PC-9 (cell line): Measurements from ENCODE around the gene PPP1CC. TPM values are rescaled to one million over a fixed set of nuclear protein-coding genes. Genes with fewer than 3 reads are reported as not detected.

Experiments
- BruUV-seq: library from RNA; stranded (reverse); fragments of 400-500 nt; replicated peaks from 2 replicates; lab custom pipeline; 2021; lab: Mats Ljungman, UMichigan
- CTCF ChIA-PET: fragments of 300-600 bp; sonication (Branson Sonifier 250); formaldehyde crosslinking; loops from one replicate; lab custom pipeline; 2022; ENCODE audit warnings: antibody characterized with exemption; lab: Charles Lee
- POLR2A ChIA-PET: fragments of 300-600 bp; sonication (Branson Sonifier 250); formaldehyde crosslinking; loops from one replicate; lab custom pipeline; 2022; ENCODE audit warnings: antibody characterized with exemption; ENCODE audit not compliant: unreplicated experiment; lab: Charles Lee
- DNase-seq, 2 experiments: peaks; one replicate each; pipeline versions ENCODE4 v3.0.0 to v3.0.0-alpha.2; 2015 to 2022; ENCODE audit warnings: mixed read lengths in 1 of 2
- H2AFZ ChIP-seq: fragments of 200-600 bp; sonication (generic); 2 replicates; pipeline ENCODE4 v1.8.1; 2017; ENCODE audit warnings: antibody characterized with exemption
- H3F3A ChIP-seq: fragments of 200-600 bp; sonication (generic); 2 replicates; pipeline ENCODE4 v1.8.1; 2017; ENCODE audit warnings: antibody characterized with exemption, mild to moderate bottlenecking, low read depth; ENCODE audit not compliant: insufficient read depth
- H3K27ac ChIP-seq: fragments of 200-600 bp; sonication (generic); 2 replicates; pipeline ENCODE4 v1.6.1; 2016; ENCODE audit warnings: mixed run types
- H3K27me3 ChIP-seq: fragments of 200-600 bp; sonication (generic); 2 replicates; pipeline ENCODE4 v1.6.1; 2016; ENCODE audit warnings: low read depth, mixed run types; ENCODE audit not compliant: insufficient read depth
- H3K36me3 ChIP-seq: fragments of 200-600 bp; sonication (generic); 2 replicates; pipeline ENCODE4 v1.6.1; 2016; ENCODE audit warnings: low read depth, mixed run types
- H3K4me1 ChIP-seq: fragments of 200-600 bp; sonication (generic); replicated peaks from 2 replicates; pipeline ENCODE4 v1.6.1; 2016; ENCODE audit warnings: mixed run types; ENCODE audit not compliant: insufficient read depth
- H3K4me2 ChIP-seq: fragments of 200-600 bp; sonication (generic); 2 replicates; pipeline ENCODE4 v1.6.1; 2017; ENCODE audit warnings: mixed run types
- H3K4me3 ChIP-seq: fragments of 200-600 bp; sonication (generic); 2 replicates; pipeline ENCODE4 v1.6.1; 2016; ENCODE audit warnings: mixed run types
- H3K79me2 ChIP-seq: fragments of 200-600 bp; sonication (generic); 2 replicates; pipeline ENCODE4 v1.6.1; 2017; ENCODE audit warnings: low read depth, mixed run types
- H3K9me2 ChIP-seq: fragments of 200-600 bp; sonication (generic); 2 replicates; pipeline ENCODE4 v1.8.1; 2017; ENCODE audit warnings: mild to moderate bottlenecking; ENCODE audit not compliant: insufficient read depth
- H3K9me3 ChIP-seq: fragments of 200-600 bp; sonication (generic); 2 replicates; pipeline ENCODE4 v1.8.1; 2016; ENCODE audit warnings: low read depth; ENCODE audit not compliant: insufficient read depth
- H4K20me1 ChIP-seq: fragments of 200-600 bp; sonication (generic); 2 replicates; pipeline ENCODE4 v1.8.1; 2017; ENCODE audit not compliant: insufficient read depth
- CTCF ChIP-seq: fragments of 200-600 bp; sonication (generic); conservative IDR thresholded peaks from 2 replicates; pipeline ENCODE4 v1.6.1; 2017; ENCODE audit warnings: mixed run types, antibody characterized with exemption, mild to moderate bottlenecking, moderate library complexity
- EZH2 ChIP-seq: fragments of 200-600 bp; sonication (generic); IDR thresholded peaks from 2 replicates; pipeline ENCODE4 v1.8.0; 2017; ENCODE audit warnings: antibody characterized with exemption, low read depth
- intact Hi-C: fragments of 100-400 bp; cut with micrococcal nuclease; formaldehyde crosslinking; loops from one replicate; pipeline ENCODE4 v1.10.0; 2022; ENCODE audit not compliant: unreplicated experiment
- total RNA-seq: library from RNA; stranded (reverse); gene quantifications from 2 replicates; pipeline ENCODE4 v1.2.3, GENCODE V29; 2021

Gene PPP1CC
- total RNA-seq, 1 experiment from 2014 or later, result 170 TPM

GRCh38 chr12:110776410-110776809 lies 33.7 kb upstream of the PPP1CC start:
- ChIA-PET CTCF (no interaction called here), POLR2A (interaction anchor here (0.7 kb wide), 1 partner anchor 95 kb away, joined by 9 read pairs; no protein-coding TSS in a partner anchor)
- no TSS peak for BruUV-seq
- H3K9me3 ChIP-seq, result no peaks in the 10 kb centered on the region
- no peaks in the 10 kb centered on the region for H3K36me3 ChIP-seq
- no peaks in the 10 kb centered on the region; the same call in 1 of the 2 replicates for H3F3A ChIP-seq
- no peak for DNase-seq
- H3K4me2 ChIP-seq, result no peak overlapping the region
- intact Hi-C loops, result no loop called here
- no peaks in the 10 kb centered on the region for H4K20me1 ChIP-seq
- H3K4me3 ChIP-seq, result no peak overlapping the region
- H3K4me1 ChIP-seq, result no peaks in the 10 kb centered on the region
- no peaks in the 10 kb centered on the region for H3K27me3 ChIP-seq
- H3K27ac ChIP-seq, result no peak overlapping the region
- TF ChIP-seq EZH2, result no peak
- no peaks in the 10 kb centered on the region for H3K9me2 ChIP-seq
- H3K79me2 ChIP-seq, result no peaks in the 10 kb centered on the region
- H2AFZ ChIP-seq, result no peak overlapping the region

- H3K79me2 ChIP-seq, result no peaks in the 10 kb centered on the region
- ChIA-PET CTCF (no interaction called here), POLR2A (interaction anchor here (0.6 to 0.7 kb wide), 2 partner anchors 28 to 95 kb away, joined by 5 to 9 read pairs; no protein-coding TSS in a partner anchor)
- H3K36me3 ChIP-seq, result no peaks in the 10 kb centered on the region
- H3K4me1 ChIP-seq, result no peaks in the 10 kb centered on the region
- no peak overlapping the region for H3K4me3 ChIP-seq
- no peaks in the 10 kb centered on the region for H4K20me1 ChIP-seq
- no peak overlapping the region for H3K27ac ChIP-seq
- intact Hi-C loops, result no loop called here
- no peaks in the 10 kb centered on the region for H3K27me3 ChIP-seq
- no peak for DNase-seq
- H3K4me2 ChIP-seq, result no peak overlapping the region
- no peak for TF ChIP-seq CTCF
- TF ChIP-seq EZH2, result no peak
- H3K9me2 ChIP-seq, result no peaks in the 10 kb centered on the region
- BruUV-seq, result no TSS peak
- H2AFZ ChIP-seq, result no peak overlapping the region
- no peaks in the 10 kb centered on the region for H3K9me3 ChIP-seq
- H3F3A ChIP-seq, result no peaks in the 10 kb centered on the region; the same call in 1 of the 2 replicates
Measured at GRCh38 chr12:110775997-110776396, 33.3 kb upstream of the PPP1CC start.

DNA sequence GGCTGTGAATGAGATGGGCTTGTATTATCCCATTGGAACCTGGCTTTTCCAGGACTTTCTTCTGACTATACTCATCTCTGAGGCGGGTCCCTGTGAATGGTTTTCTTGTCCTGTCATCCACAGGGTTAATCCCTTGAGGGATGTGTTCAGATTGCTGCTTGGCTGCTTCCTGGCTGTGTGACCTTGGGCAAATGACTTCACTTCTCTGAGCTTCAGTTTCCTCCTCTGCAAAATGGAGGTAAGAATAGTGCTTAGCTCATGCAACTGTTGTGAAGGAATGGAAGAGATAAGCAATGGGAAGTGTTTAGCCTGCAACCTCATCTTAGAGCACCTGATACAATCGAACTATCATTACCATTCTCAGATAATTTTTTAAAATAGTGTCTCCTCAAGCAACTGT lies 32.1 kb upstream of the PPP1CC start:
- no TSS peak for BruUV-seq
- CTCF ChIA-PET, result no interaction called here
- H4K20me1 ChIP-seq, result no peaks in the 10 kb centered on the region

More for the DNA sequence above, 32.1 kb upstream of the PPP1CC start:
- H2AFZ ChIP-seq, result no peak overlapping the region
- H3K27ac ChIP-seq, result no peak overlapping the region
- intact Hi-C loops, result no loop called here
- no peaks in the 10 kb centered on the region for H3K36me3 ChIP-seq
- no peak overlapping the region for H3K4me2 ChIP-seq
- no peaks in the 10 kb centered on the region for H3K27me3 ChIP-seq
- no peak for TF ChIP-seq CTCF
- no peak for TF ChIP-seq EZH2
- no peaks in the 10 kb centered on the region for H3K9me2 ChIP-seq
- no peak for DNase-seq
- no peak overlapping the region for H3K4me3 ChIP-seq
- POLR2A ChIA-PET, result no interaction called here
- no peaks in the 10 kb centered on the region for H3K79me2 ChIP-seq
- H3K4me1 ChIP-seq, result no peaks in the 10 kb centered on the region
- no peaks in the 10 kb centered on the region for H3K9me3 ChIP-seq
- H3F3A ChIP-seq, result no peaks in the 10 kb centered on the region; the same call in 1 of the 2 replicates
